Heart left ventricle (tissue), 16 donors: Measurements from ENCODE around the gene CYP3A4. TPM values are rescaled to one million over a fixed set of nuclear protein-coding genes. Genes with fewer than 3 reads are reported as not detected.
"Not testable (repeated sequence)": the region's sequence is repeated elsewhere in the genome, so short reads cannot be mapped to it uniquely, and the experiment has no call there.

Experiments
- ATAC-seq, 4 donors: fragments of 200-7000 bp; cut with Tn5 transposase; one replicate each; pipeline ENCODE4 v1.9.1; 2020 to 2022; ENCODE audit warnings: moderate library complexity in 4 of 4, mild to moderate bottlenecking in 3 of 4, moderate number of reproducible peaks in 1 of 4
- DNase-seq, 5 donors: peaks; one replicate each; pipeline ENCODE4 v3.0.0-alpha.2; 2020
- H3K27ac ChIP-seq, 12 donors: fragments of 200-600 bp; sonication (generic) in 4 of 12; one replicate each; pipeline versions ENCODE4 v1.5.0 to v1.8.0; 2016 to 2022; ENCODE audit warnings: mild to moderate bottlenecking in 2 of 12
- H3K27me3 ChIP-seq, 9 donors: fragments of 200-600 bp; sonication (generic) in 2 of 9; one replicate each; pipeline versions ENCODE4 v1.5.1 to v1.8.0; 2016 to 2022; ENCODE audit warnings: mild to moderate bottlenecking in 3 of 9
- H3K36me3 ChIP-seq, 9 donors: fragments of 200-600 bp; sonication (generic) in 2 of 9; one replicate each; pipeline versions ENCODE4 v1.5.0 to v1.8.0; 2018 to 2022; ENCODE audit warnings: mild to moderate bottlenecking in 2 of 9
- H3K4me1 ChIP-seq, 12 donors: fragments of 200-600 bp; sonication (generic) in 4 of 12; one replicate each; pipeline versions ENCODE4 v1.5.0 to v1.8.0; 2016 to 2022; ENCODE audit warnings: mild to moderate bottlenecking in 3 of 12
- H3K4me3 ChIP-seq, 12 donors: fragments of 200-600 bp; sonication (generic) in 4 of 12; one replicate each; pipeline versions ENCODE4 v1.5.0 to v1.8.0; 2017 to 2022; ENCODE audit warnings: mild to moderate bottlenecking in 9 of 12, moderate library complexity in 4 of 12
- H3K9me3 ChIP-seq, 12 donors: fragments of 200-600 bp; sonication (generic) in 4 of 12; one replicate each; pipeline versions ENCODE4 v1.5.0 to v1.8.0; 2016 to 2022; ENCODE audit warnings: mild to moderate bottlenecking in 1 of 12
- CTCF ChIP-seq, 12 donors: fragments of 200-600 bp; sonication (generic) in 4 of 12; IDR thresholded peaks; one replicate each; pipeline versions ENCODE4 v1.5.0 to v1.8.0; 2018 to 2022; ENCODE audit warnings: antibody characterized with exemption in 12 of 12, mild to moderate bottlenecking in 5 of 12
- POLR2A ChIP-seq, 2 donors: fragments of 450-650 bp; IDR thresholded peaks; one replicate each; pipeline ENCODE4 v1.6.1; 2017; ENCODE audit warnings: antibody characterized with exemption in 2 of 2, mild to moderate bottlenecking in 2 of 2, moderate library complexity in 2 of 2
- WGBS, 4 donors: extraction: QIAGEN DNeasy Blood & Tissue Kit in 2 of 4; methylation state at CpG; one replicate each; pipeline versions ENCODE4 v1.1.5 to v1.1.7; 2013 to 2018; 5-methylcytosine and 5-hydroxymethylcytosine counted together
- intact Hi-C, 10 donors: fragments of 100-400 bp; cut with DNase I; formaldehyde crosslinking; loops; one replicate each; pipeline versions ENCODE4 v1.11.1 to v1.14.2; 2022
- polyA plus RNA-seq, 2 donors: library from polyadenylated mRNA; stranded (reverse); fragments of 200-250 nt; gene quantifications; one replicate each; pipeline ENCODE4 v1.2.3, GENCODE V29; 2013
- total RNA-seq, 9 donors: library from RNA; depleted of rRNA in 2 of 9; stranded (reverse); fragments of >200 nt in 2 of 9; fragmentation: NEBNext Ultra II Directional in 3 of 9; extraction: Animal tissue kit (Norgen Biotek cat#: 25700) in 3 of 9; gene quantifications; one replicate each; pipeline versions ENCODE4 v1.1.0 to v1.2.4, GENCODE V29; 2016 to 2023
- donor health status: ischemic (EF 13 %, LVEDD 7.1; RV severe dilation, severe dysfunction).
- donor health status: healthy with polysubstance abuse.
- donor health status: DM: no; HTN: yes; CAD: no.
- donor health status: DM: no; HTN: no; CAD: no.
- donor health status: ischemic (EF 25% LVEDD 6.9; RV normal size, moderate dysfunction).
- donor health status: ischemic (EF 25% LVEDD 5.7; RV mildly dilated, moderate dysfunction).
- donor health status: healthy.
- donor health status: DM: yes; HTN: yes; CAD: no.
- donor health status: ischemic (EF 35%, LVEDD 5.7; RV mildly dilated, moderate dysfunction).
- donor health status: nonischemic (EF 11% LVEDD 7.7; RV severe dilation, severe dysfunction).
- donor health status: DM: yes; HTN: yes; CAD: no.
- donor health status: PGD.
- donor health status: ischemic (EF 29% LVEDD 5.4; RV normal size, mild dysfunction).
- donor health status: nonischemic (EF 23%, LVEDD 6.1; RV moderate dilation, normal function).

The CYP3A4 gene
- total and polyA plus RNA-seq, 11 donors = 0.03 to 0.56 TPM; not detected in 9

- DNase-seq (no peak), ATAC-seq (no peak)
- no peak for TF ChIP-seq CTCF (IDR thresholded peaks at IDR 0.05)
- no peak for TF ChIP-seq POLR2A (IDR thresholded peaks at IDR 0.05)
- intact Hi-C loops = no loop called here
- Histone ChIP-seq H3K27me3 (no peaks in the 10 kb centered on the region), H3K36me3 (no peaks in the 10 kb centered on the region), H3K4me3 (no peak overlapping the region), H3K27ac (no peak overlapping the region), H3K4me1 (no peaks in the 10 kb centered on the region), H3K9me3 (peaks cover 0 to 5% (median 0%) of the 10 kb centered on the region in 12 donors)
- 79 to 85% (median 81%) methylated on average over 5 of the region's 5 CpGs for whole genome bisulfite sequencing, 4 donors
Observed at GRCh38 chr7:99778880-99779279, 5.1 kb downstream of the CYP3A4 start.

- H3K36me3 ChIP-seq, H3K4me1 ChIP-seq, ATAC-seq, H3K9me3 ChIP-seq, H3K27ac ChIP-seq, DNase-seq, H3K4me3 ChIP-seq, intact Hi-C loops: not testable (repeated sequence)
- WGBS, 4 donors = 65 to 86% (median 75%) methylated on average over 1 of the region's 1 CpG
- H3K27me3 ChIP-seq = peaks cover 0 to 12% (median 0%) of the 10 kb centered on the region in 9 donors
Observed at GRCh38 chr7:99773395-99773794, 10.6 kb downstream of the CYP3A4 start.

- TF ChIP-seq CTCF (IDR thresholded peaks at IDR 0.05) = no peak
- TF ChIP-seq POLR2A (IDR thresholded peaks at IDR 0.05) = no peak
- no peaks in the 10 kb centered on the region for H3K36me3 ChIP-seq
- no peak overlapping the region for H3K27ac ChIP-seq
- 85 to 95% (median 88%) methylated on average over 1 of the region's 1 CpG for WGBS, 4 donors
- no peaks in the 10 kb centered on the region for H3K4me1 ChIP-seq
- intact Hi-C loops = no loop called here
- no peak overlapping the region for H3K4me3 ChIP-seq
- peaks cover 0 to 12% (median 0%) of the 10 kb centered on the region in 9 donors for H3K27me3 ChIP-seq
- DNase-seq (no peak), ATAC-seq (no peak)
- H3K9me3 ChIP-seq = peaks cover 0 to 9% (median 0%) of the 10 kb centered on the region in 12 donors
Observed at GRCh38 chr7:99772565-99772964, 11.4 kb downstream of the CYP3A4 start.

GRCh38 chr7:99769494-99769893, 14.5 kb downstream of the CYP3A4 start:
- ATAC-seq, H3K9me3 ChIP-seq, H3K27ac ChIP-seq, intact Hi-C loops, H3K4me1 ChIP-seq, H3K4me3 ChIP-seq, DNase-seq, H3K36me3 ChIP-seq: not testable (repeated sequence)
- H3K27me3 ChIP-seq = peaks cover 0 to 12% (median 0%) of the 10 kb centered on the region in 9 donors
- WGBS, 4 donors = 91 to 96% (median 93%) methylated on average over 3 of the region's 3 CpGs

- Histone ChIP-seq H3K4me3 (no peak overlapping the region), H3K4me1 (peaks cover 0 to 1% (median 0%) of the 10 kb centered on the region in 12 donors), H3K9me3 (peaks cover 0 to 5% (median 0%) of the 10 kb centered on the region in 12 donors), H3K36me3 (no peaks in the 10 kb centered on the region), H3K27ac (no peak overlapping the region), H3K27me3 (peaks cover 0 to 12% (median 0%) of the 10 kb centered on the region in 9 donors)
- intact Hi-C loops = no loop called here
- ATAC-seq = no peak
- WGBS, 4 donors = 89 to 93% (median 92%) methylated on average over 2 of the region's 2 CpGs
- TF ChIP-seq POLR2A (IDR thresholded peaks at IDR 0.05) = no peak
- TF ChIP-seq CTCF (IDR thresholded peaks at IDR 0.05) = no peak
- no peak for DNase-seq
Observed at GRCh38 chr7:99768471-99768870, 15.5 kb downstream of the CYP3A4 start.
